ENCODE results near the gene CEACAM5. TPM values are rescaled to one million over a fixed set of nuclear protein-coding genes. Genes with fewer than 3 reads are reported as not detected.

The CEACAM5 gene
- total and polyA plus RNA-seq, 4 donors: 0.02 TPM; not detected in 3

- TF ChIP-seq JUND (IDR thresholded peaks at IDR 0.05) (no peak), FOXA2 (IDR thresholded peaks at IDR 0.05) (no peak), FOXA1 (IDR thresholded peaks at IDR 0.05) (no peak), HNF4G (IDR thresholded peaks at IDR 0.05) (no peak), RAD21 (IDR thresholded peaks at IDR 0.05) (no peak)
Observed at GRCh38 chr19:41735071-41735600, 26.7 kb downstream of the CEACAM5 start (continued).

GRCh38 chr19:41739361-41739760 is 30.9 kb downstream of the CEACAM5 start:
- Histone ChIP-seq H3K36me3 (ENCODE audit: control insufficient read depth in 4 of 4, insufficient read depth in 3 of 4, low read depth in 1 of 4, low read length in 3 of 4) (no peaks in the 10 kb centered on the region), H3K4me3 (ENCODE audit: low read depth in 1 of 3, low read length in 3 of 3) (no peak overlapping the region), H3K27ac (ENCODE audit: low read depth in 1 of 2, low read length in 2 of 2) (no peak overlapping the region), H3K9me3 (ENCODE audit: control insufficient read depth in 4 of 4, low read length in 3 of 4) (no peaks in the 10 kb centered on the region), H3K4me1 (ENCODE audit: control insufficient read depth in 4 of 4, insufficient read depth in 4 of 4, low read length in 3 of 4) (no peaks in the 10 kb centered on the region), H3K27me3 (ENCODE audit: control insufficient read depth in 4 of 4, insufficient read depth in 4 of 4, low read length in 3 of 4) (peaks cover 0 to 3% (median 1%) of the 10 kb centered on the region in 4 donors), H3K9ac (ENCODE audit: low read depth in 1 of 2, low read length in 2 of 2) (no peak overlapping the region)
- TF ChIP-seq ZBTB33 (IDR thresholded peaks at IDR 0.05) (no peak), CTCF (IDR thresholded peaks at IDR 0.05; ENCODE audit: low read depth, low read length, missing input control) (no peak), EGR1 (IDR thresholded peaks at IDR 0.05; ENCODE audit: low read depth in 2 of 2) (no peak), SP1 (IDR thresholded peaks at IDR 0.05) (no peak), REST (IDR thresholded peaks at IDR 0.05) (no peak), GABPA (IDR thresholded peaks at IDR 0.05 in 1 of 2, conservative IDR thresholded peaks at IDR 0.05 in 1 of 2) (no peak), YY1 (IDR thresholded peaks at IDR 0.05) (no peak), RXRA (IDR thresholded peaks at IDR 0.05) (no peak), FOXA2 (IDR thresholded peaks at IDR 0.05) (no peak), HNF4A (conservative IDR thresholded peaks at IDR 0.05) (no peak), HNF4G (IDR thresholded peaks at IDR 0.05) (no peak)
- no peak for DNase-seq (ENCODE audit: low spot score)
- WGBS: 53% methylated on average over 3 of the region's 3 CpGs
